ENCODE data around the gene FNTB.

Gene FNTB

GRCh38 chr14:65045709-65046108, 59.0 kb downstream of the FNTB start:
- Mint-ChIP-seq H3K4me3 (no peak overlapping the region), H3K9me3 (no peaks in the 10 kb centered on the region), H3K4me1 (ENCODE audit: low read depth) (peaks cover 13% of the 10 kb centered on the region), H3K27me3 (ENCODE audit: low read depth) (no peaks in the 10 kb centered on the region), H3K27ac (no peak overlapping the region), H3K36me3 (ENCODE audit: low read depth) (peaks cover 31% of the 10 kb centered on the region)
- no peak for DNase-seq (ENCODE audit: low spot score)

GRCh38 chr14:65052832-65053231, 66.1 kb downstream of the FNTB start:
- H3K36me3 Mint-ChIP-seq (ENCODE audit: low read depth) = peaks cover 26% of the 10 kb centered on the region
- H3K27me3 Mint-ChIP-seq (ENCODE audit: low read depth) = no peaks in the 10 kb centered on the region
- no peak for DNase-seq (ENCODE audit: low spot score)
- no peak overlapping the region for H3K4me3 Mint-ChIP-seq
- peak overlapping the region; percentile 7 for H3K27ac Mint-ChIP-seq
- H3K4me1 Mint-ChIP-seq (ENCODE audit: low read depth) = peaks cover 6% of the 10 kb centered on the region
- H3K9me3 Mint-ChIP-seq = no peaks in the 10 kb centered on the region

GRCh38 chr14:65053466-65053865, 66.8 kb downstream of the FNTB start:
- no peak overlapping the region for H3K27ac Mint-ChIP-seq
- H3K4me3 Mint-ChIP-seq = no peak overlapping the region
- no peak for DNase-seq (ENCODE audit: low spot score)
- H3K9me3 Mint-ChIP-seq = no peaks in the 10 kb centered on the region
- H3K27me3 Mint-ChIP-seq (ENCODE audit: low read depth) = no peaks in the 10 kb centered on the region
- H3K4me1 Mint-ChIP-seq (ENCODE audit: low read depth) = peaks cover 8% of the 10 kb centered on the region
- peaks cover 27% of the 10 kb centered on the region for H3K36me3 Mint-ChIP-seq (ENCODE audit: low read depth)

DNA sequence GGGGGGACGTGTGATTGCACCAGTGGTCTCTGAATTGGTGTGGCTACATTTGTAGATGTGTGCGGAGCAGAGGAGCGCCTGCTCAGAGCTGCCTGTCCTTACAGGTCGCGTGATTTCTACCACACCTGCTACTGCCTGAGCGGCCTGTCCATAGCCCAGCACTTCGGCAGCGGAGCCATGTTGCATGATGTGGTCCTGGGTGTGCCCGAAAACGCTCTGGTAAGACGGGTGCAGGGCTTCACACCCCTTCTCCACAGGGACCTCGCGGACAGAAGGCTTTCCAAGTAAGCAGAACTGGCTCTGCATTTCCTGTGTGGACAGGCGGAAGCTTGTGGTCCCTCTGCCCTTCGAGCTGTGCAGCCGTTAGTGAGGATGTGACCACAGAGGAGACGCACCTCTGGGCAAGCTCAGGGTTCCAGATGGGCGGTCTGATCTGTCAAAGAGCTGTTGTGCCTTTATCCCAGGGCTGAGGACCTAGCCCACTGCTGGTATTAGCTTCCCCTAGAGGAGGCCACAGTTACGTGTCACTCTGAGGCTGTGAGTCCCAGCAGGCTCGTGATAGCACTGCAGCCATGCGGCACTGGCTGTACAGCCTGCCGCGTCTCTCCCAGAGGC, 67.9 kb downstream of the FNTB start:
- H3K4me1 Mint-ChIP-seq (ENCODE audit: low read depth) = peaks cover 8% of the 10 kb centered on the region
- H3K27me3 Mint-ChIP-seq (ENCODE audit: low read depth) = no peaks in the 10 kb centered on the region
- no peak overlapping the region for H3K4me3 Mint-ChIP-seq
- no peak overlapping the region for H3K27ac Mint-ChIP-seq
- H3K36me3 Mint-ChIP-seq (ENCODE audit: low read depth) = peaks cover 35% of the 10 kb centered on the region
- no peaks in the 10 kb centered on the region for H3K9me3 Mint-ChIP-seq
- no peak for DNase-seq (ENCODE audit: low spot score)

DNA sequence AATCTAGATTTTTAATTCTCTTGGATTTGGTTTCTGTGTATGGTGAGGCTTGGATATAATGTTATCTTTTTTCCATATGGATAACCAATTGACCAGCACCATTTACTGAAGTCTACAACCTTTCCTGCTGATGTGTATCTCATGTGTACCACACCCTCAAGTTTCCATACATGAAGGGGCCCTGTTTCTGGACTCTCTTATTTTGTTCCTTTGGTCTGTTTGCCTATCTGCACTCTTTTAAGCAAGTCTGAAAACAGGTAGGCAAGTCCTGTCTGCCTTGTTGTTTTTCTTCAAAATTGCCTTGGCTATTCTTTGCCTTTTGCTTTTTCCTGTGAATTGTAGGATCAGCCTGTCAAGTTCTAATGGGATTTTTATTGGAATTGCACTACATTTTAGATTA, 71.0 kb downstream of the FNTB start:
- peaks cover 8% of the 10 kb centered on the region for H3K4me1 Mint-ChIP-seq (ENCODE audit: low read depth)
- no peaks in the 10 kb centered on the region for H3K27me3 Mint-ChIP-seq (ENCODE audit: low read depth)
- H3K36me3 Mint-ChIP-seq (ENCODE audit: low read depth) = peaks cover 45% of the 10 kb centered on the region
- no peaks in the 10 kb centered on the region for H3K9me3 Mint-ChIP-seq
- H3K4me3 Mint-ChIP-seq = no peak overlapping the region
- no peak overlapping the region for H3K27ac Mint-ChIP-seq
- DNase-seq (ENCODE audit: low spot score) = no peak

DNA sequence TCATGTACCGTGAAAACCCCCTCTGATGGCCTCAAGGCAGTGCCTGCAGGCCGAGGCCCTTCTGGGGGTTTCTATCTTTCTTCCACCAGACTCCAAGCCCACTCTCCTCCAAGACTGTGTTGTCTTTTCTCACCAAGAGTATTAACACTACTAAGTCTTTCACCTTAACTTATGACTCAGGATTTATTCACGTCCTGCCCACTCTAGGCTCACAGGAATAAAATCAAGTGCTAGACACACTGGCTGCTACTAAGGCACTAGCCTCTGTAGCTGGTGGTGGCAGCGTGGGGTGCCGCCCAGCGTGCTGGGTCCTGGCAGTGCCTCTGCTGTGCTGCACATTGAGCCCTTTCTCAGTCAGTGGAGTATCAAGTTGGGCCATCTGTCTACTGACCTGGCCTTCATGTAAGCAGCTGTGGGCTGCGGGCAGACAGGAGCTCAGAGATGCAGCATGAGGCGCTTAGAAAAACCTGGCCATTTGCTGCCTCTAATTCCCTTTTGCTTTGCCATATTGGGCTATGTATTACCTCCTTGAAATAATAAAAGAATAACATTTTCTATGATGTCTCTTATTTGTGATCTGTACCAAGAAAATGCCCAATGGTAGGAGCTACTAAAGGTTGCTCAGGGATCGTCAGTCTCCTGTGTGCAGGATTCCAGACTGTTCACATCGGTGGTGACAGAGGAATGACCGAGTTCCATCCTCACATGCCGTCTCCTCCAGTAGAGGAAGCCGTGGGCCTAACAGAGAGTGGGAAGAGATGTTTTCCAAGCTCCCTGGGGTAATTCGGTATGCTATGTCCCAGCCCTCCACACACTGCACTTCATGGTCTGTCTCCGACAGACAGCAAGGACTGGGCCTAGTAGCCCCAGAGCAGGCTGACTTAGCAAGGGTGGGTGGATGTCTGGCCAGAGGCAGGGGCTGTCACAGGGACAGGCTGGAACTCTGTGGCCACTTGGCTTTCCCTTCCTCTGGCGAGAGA, 75.7 kb downstream of the FNTB start:
- Mint-ChIP-seq H3K4me3 (no peak overlapping the region), H3K36me3 (ENCODE audit: low read depth) (peaks cover 60% of the 10 kb centered on the region), H3K27ac (no peak overlapping the region), H3K4me1 (ENCODE audit: low read depth) (peaks cover 5% of the 10 kb centered on the region), H3K9me3 (no peaks in the 10 kb centered on the region), H3K27me3 (ENCODE audit: low read depth) (no peaks in the 10 kb centered on the region)
- DNase-seq (ENCODE audit: low spot score) = no peak

DNA sequence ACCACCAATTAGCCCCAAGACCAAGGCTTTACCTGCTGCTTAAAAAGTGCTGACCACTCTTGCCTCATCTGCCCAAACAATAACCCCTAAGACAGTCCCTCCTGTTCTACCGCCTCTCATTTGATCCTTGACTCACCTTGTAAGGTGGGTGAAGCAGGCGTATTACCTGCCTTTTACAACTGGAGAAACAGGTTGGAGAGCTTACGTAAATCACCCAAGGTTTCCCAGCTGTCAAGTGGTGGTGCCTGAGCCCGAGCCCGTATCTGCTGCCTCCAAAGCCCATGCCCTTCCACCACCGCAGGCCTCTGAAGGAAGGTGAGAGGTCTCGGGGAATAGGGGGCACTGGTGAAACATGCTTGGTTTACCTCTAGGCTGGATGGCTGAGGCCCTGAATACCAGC, 79.0 kb downstream of the FNTB start:
- Mint-ChIP-seq H3K9me3 (no peaks in the 10 kb centered on the region), H3K27me3 (ENCODE audit: low read depth) (no peaks in the 10 kb centered on the region), H3K27ac (no peak overlapping the region), H3K4me1 (ENCODE audit: low read depth) (no peaks in the 10 kb centered on the region), H3K36me3 (ENCODE audit: low read depth) (peaks cover 53% of the 10 kb centered on the region), H3K4me3 (no peak overlapping the region)
- DNase-seq (ENCODE audit: low spot score) = no peak

GRCh38 chr14:65069874-65070413, 83.2 kb downstream of the FNTB start:
- DNase-seq (ENCODE audit: low spot score) = no peak
- Mint-ChIP-seq H3K27ac (no peak overlapping the region), H3K27me3 (ENCODE audit: low read depth) (no peaks in the 10 kb centered on the region), H3K9me3 (no peaks in the 10 kb centered on the region), H3K4me1 (ENCODE audit: low read depth) (peaks cover 10% of the 10 kb centered on the region), H3K4me3 (no peak overlapping the region), H3K36me3 (ENCODE audit: low read depth) (peaks cover 35% of the 10 kb centered on the region)

GRCh38 chr14:65070471-65070976, 83.8 kb downstream of the FNTB start:
- Mint-ChIP-seq H3K36me3 (ENCODE audit: low read depth) (peaks cover 35% of the 10 kb centered on the region), H3K27me3 (ENCODE audit: low read depth) (no peaks in the 10 kb centered on the region), H3K4me3 (no peak overlapping the region), H3K27ac (no peak overlapping the region), H3K9me3 (no peaks in the 10 kb centered on the region), H3K4me1 (ENCODE audit: low read depth) (peaks cover 13% of the 10 kb centered on the region)
- no peak for DNase-seq (ENCODE audit: low spot score)

DNA sequence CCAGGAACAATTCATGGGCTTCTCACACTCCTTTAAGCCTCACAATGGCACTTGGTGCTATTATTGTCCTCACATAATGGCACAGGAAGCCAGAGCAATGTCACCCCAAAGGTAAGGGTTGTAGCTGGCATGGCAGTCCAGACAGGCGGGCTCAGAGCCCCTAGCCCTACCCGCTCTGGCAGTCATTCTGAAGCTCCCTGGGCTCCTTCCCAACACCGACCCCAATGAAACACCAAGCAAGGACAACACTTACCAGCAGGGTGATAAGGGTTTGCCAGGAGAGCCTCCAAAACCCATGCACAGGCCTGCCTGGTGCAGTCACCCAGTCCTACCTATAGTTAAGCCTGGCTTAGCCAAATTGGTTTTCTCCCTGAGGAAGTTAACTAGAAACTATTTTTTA, 84.8 kb downstream of the FNTB start:
- no peak for DNase-seq (ENCODE audit: low spot score)
- Mint-ChIP-seq H3K4me3 (no peak overlapping the region), H3K27ac (no peak overlapping the region), H3K36me3 (ENCODE audit: low read depth) (peaks cover 34% of the 10 kb centered on the region), H3K9me3 (no peaks in the 10 kb centered on the region), H3K27me3 (ENCODE audit: low read depth) (no peaks in the 10 kb centered on the region), H3K4me1 (ENCODE audit: low read depth) (peaks cover 16% of the 10 kb centered on the region)

- no peak overlapping the region for H3K27ac Mint-ChIP-seq
Measured at GRCh38 chr14:65072256-65072655, 85.6 kb downstream of the FNTB start.

GRCh38 chr14:65072937-65073336, 86.2 kb downstream of the FNTB start:
- no peak overlapping the region for H3K27ac Mint-ChIP-seq

More at GRCh38 chr14:65072256-65072655, 85.6 kb downstream of the FNTB start:
- DNase-seq (ENCODE audit: low spot score) = no peak
- H3K27me3 Mint-ChIP-seq (ENCODE audit: low read depth) = no peaks in the 10 kb centered on the region
- H3K4me1 Mint-ChIP-seq (ENCODE audit: low read depth) = peaks cover 16% of the 10 kb centered on the region
- peaks cover 34% of the 10 kb centered on the region for H3K36me3 Mint-ChIP-seq (ENCODE audit: low read depth)
- no peaks in the 10 kb centered on the region for H3K9me3 Mint-ChIP-seq
- H3K4me3 Mint-ChIP-seq = no peak overlapping the region

GRCh38 chr14:65073605-65074201, 87.0 kb downstream of the FNTB start:
- Mint-ChIP-seq H3K36me3 (ENCODE audit: low read depth) (peaks cover 33% of the 10 kb centered on the region), H3K27ac (peak overlapping the region; percentile 16)

More at GRCh38 chr14:65072937-65073336, 86.2 kb downstream of the FNTB start:
- Mint-ChIP-seq H3K4me1 (ENCODE audit: low read depth) (peaks cover 16% of the 10 kb centered on the region), H3K27me3 (ENCODE audit: low read depth) (no peaks in the 10 kb centered on the region), H3K36me3 (ENCODE audit: low read depth) (peaks cover 34% of the 10 kb centered on the region), H3K9me3 (no peaks in the 10 kb centered on the region), H3K4me3 (no peak overlapping the region)
- no peak for DNase-seq (ENCODE audit: low spot score)

More at GRCh38 chr14:65073605-65074201, 87.0 kb downstream of the FNTB start:
- Mint-ChIP-seq H3K4me3 (no peak overlapping the region), H3K9me3 (no peaks in the 10 kb centered on the region), H3K4me1 (ENCODE audit: low read depth) (peaks cover 16% of the 10 kb centered on the region), H3K27me3 (ENCODE audit: low read depth) (no peaks in the 10 kb centered on the region)
- no peak for DNase-seq (ENCODE audit: low spot score)

Measured in T-helper 2 cell treated with Interferon-gamma antibody and Interleukin-4, amounts not matched to agents 5 μg/mL and 100 μg/mL, for 36 hours (primary cell).